GM03348 (cell line): ENCODE results near the gene PLA2G4D.

ENCODE experiments used
- DNase-seq: peaks from one replicate; pipeline ENCODE4 v3.0.0; 2012; ENCODE audit warnings: low spot score

PLA2G4D gene

GRCh38 chr15:42070976-42071350 is 23.4 kb downstream of the PLA2G4D start:
- DNase-seq: no peak

DNA sequence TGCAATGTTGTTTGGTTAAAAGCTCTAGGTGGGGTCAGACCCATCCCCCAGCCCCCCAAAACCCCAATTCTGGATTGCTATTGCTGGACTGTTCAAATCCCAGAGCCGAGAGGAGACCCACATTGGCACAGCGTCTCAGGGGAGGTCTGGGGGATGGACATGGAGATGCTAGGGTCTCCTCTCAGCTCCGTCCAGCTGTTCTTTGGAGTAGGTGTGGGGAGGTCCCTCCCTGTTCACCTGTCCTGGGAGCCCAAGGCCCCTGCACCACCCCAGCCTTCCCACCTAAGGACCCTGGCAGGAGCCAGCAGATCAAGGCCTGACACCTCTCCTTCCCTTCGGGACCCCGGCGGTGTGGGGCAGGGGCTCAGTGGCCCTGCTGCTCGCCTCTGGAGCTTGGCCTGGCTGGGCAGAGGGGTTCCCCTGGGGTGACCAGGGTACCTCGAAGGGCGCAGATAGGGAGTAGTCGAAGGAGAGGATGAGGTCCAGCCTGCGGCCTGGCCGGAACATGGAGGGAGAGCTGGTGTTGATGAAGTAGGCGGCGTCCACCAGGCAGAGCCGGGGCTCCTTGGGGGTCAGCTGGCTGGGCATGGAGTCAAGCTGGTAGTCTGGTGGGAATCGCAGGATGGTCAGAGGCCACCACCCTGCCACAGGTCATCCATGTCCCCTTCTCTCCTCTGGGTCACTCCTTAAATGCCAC is 23.9 kb downstream of the PLA2G4D start:
- no peak for DNase-seq

DNA sequence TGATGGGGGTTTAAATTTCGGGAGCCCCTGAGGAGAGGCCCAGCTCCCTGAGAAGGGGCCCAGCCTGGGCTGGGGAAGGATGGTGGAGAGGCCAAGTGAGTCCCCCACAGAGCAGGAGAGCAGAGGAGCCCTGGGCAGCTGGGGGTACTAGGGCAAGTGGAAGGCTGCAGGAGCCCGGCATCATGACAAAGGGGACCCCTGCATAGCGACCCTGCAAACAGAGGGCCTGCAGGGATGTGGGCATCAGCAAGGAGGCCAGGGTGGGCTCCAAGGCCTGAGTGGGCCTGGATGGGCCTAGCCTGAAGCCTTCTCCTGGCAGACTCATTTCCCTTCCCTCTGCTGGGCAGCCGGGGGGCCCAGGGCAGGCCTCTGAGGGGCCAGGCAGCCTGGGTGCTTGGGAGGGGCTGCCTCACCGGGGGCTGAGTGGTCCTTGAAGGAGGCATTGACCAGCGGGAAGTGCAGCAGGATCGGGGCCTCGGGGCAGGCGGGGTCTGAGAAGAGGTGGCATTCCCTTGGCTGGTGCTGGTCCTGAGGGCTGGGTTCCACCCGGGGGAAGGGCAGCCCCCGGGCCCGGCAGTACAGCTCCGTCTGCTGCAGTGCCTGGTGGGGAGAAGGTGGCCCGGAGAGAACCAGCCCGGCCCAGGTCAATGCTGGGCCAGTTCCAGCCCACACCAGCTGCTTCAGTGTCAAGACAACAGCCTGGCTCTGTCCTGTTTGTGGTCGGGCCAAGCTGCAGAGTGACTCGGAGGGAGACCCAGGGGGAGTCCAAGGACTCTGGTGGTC is 24.7 kb downstream of the PLA2G4D start:
- DNase-seq: no peak

- no peak for DNase-seq
Observed at GRCh38 chr15:42069025-42069424, 25.3 kb downstream of the PLA2G4D start.

DNA sequence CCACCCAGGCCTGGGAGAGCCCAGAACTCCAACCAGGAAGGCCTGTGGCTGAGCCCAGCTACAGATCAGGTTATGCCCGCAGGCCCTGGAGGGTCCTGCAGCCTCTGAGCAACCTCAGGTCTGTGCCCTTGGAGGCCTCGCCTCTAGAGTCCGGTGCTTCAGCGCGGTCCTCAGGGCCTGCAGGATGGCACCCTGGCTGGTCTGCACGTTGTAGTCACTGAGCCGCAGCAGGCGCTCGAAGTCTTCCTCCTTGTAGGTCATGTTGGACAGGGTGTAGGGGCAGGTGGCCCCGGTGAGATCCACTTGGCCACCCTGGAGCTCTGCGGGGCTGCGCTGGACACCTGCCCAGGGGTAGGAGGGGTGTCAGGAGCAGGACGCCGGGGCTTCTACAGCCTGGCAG is 25.8 kb downstream of the PLA2G4D start:
- no peak for DNase-seq

DNA sequence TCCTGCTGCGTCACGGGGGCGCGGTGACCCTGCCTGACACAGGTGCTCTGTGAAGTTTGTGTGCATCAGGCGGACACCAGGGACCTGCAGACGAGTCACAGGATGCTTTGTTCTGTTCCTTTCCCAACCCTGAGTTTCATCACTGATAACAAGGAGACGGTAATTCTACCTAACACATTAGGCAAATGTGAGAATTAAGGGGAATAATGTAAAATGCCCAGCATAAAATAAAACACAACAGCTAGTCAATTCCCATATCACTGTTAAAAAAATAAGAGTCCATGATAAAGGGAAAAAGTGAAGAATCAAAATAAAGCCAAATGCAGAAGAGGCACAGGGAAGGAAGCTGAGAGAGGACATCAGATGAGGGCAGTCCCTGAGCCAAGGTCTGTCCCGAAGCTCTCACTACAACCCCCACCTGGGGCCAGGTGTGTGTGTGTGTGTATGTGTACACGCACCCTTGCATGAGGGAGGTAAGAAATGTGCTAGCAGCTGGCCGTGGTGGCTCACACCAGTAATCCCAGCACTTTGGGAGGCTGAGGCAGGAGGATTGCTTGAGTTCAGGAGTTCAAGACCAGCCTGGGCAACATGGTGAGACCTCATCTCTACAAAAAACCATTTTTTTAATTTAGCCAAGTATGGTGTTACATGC is 27.5 kb downstream of the PLA2G4D start:
- DNase-seq: no peak

- DNase-seq: no peak
Observed at GRCh38 chr15:42065468-42065867, 28.9 kb downstream of the PLA2G4D start.

DNA sequence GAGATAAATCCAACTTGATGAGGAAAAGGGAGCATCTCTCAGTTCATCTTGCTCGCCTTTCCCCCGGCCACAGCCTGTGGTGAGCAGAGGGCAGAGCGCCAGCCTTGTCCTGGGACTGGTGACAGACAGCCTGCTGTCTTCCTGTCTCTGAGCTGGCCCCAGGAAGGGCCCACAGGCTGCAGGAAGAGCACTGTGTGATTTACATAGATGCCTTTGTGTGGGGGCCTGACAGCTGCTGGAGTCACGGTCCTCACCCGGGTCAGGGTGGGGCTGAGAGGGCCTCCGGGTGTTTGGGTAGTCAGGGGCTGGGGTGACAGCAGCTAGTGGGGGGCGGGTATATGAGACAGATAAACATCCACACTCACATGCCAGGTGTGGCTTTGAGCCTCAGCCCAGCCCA is 29.3 kb downstream of the PLA2G4D start:
- no peak for DNase-seq

DNA sequence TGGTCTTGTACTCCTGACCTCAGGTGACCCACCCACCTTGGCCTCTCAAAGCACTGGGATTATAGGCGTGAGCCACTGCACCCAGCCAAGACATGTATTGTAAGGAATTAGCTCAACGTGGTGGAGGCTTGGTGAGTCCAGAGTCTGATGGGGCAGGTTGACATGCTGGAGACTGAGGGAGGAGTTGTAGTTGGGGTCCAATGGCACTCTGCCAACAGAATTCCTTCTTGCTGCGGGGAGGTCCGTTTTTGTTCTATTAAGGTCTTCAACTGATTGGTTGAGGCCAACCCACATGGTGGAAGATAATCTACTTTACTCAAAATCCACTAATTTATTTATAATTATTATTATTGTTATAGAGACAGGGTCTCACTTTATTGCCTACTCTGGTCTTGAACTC is 30.1 kb downstream of the PLA2G4D start:
- no peak for DNase-seq

- no peak for DNase-seq
Observed at GRCh38 chr15:42063122-42063848, 31.1 kb downstream of the PLA2G4D start.

DNA sequence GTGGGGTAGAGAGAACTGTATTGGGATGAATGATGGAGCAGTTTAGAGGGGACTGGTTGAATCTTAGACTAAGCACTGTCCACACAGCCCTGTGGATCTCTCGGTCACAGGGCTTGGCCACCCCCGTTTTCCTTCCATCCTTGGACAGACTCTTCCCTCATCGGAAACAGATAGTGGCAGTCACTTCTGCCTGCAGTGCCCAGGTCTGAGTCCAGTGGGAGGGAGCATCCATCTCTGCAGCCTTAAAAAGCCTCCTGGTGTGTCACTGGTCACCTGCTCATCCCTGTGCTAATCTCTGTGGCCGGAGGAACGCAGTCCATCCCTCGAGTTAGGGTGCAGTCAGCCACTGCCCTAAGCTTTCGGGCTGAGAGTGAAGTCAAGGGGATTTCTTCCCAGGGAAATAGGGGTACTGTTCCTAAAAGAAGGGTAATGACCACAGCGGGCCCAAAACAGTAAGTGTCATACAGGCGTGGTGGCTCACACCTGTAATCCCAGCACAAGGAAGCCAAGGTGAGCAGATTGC is 32.0 kb downstream of the PLA2G4D start:
- DNase-seq: no peak

- no peak for DNase-seq
Observed at GRCh38 chr15:42060797-42061196, 33.6 kb downstream of the PLA2G4D start.

DNA sequence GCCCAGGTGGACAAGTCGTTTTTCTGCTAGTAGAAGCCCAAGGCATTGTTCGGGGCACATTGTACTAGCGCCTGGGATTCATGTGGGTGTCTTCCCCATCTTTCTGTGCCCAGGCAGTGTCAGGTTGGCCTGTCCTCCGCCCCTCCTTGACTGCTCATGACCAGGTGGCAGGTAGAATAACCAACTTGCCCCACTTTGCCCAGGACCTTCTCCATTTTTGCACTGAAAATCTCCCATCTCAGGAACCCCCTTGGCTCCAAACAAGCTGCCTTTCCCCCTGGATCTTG is 33.9 kb downstream of the PLA2G4D start:
- no peak for DNase-seq

DNA sequence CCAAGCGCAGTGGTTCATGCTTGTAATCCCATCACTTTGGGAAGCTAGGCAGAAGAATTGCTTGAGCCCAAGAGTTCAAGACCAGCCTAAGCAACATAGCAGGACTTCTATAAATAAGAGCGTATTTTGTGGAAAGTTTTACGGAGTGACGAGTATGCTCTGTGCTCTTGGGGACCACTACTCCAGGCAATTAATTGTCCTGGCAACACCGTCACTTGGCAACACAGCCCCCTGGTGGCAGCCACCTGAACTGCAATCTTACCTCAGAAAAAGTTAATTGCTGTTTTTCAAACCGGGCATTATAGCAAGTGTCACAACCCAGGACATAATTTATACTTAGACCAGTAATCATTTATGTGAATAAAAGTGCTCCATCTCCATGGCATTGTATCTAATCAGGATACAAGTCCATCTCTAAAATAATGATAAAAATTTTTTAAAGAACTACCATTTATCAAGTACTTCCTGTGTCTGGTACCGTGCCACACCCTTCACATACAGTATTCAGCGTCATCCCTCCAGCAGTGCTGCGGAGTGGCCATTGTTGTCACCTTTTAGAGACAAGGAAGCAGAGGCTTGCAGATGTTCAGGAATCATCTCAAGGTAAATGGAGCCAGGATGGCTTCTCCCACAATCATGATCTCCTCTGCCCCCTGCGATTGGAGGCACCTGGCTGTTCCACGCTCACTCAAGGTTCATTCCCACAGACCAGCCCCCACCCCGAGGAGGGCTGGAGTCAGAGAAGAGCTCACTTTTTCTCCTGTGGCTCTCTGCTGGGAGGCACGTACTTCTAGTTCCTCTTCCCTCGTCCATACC is 34.5 kb downstream of the PLA2G4D start:
- peak; percentile 74 for DNase-seq

GRCh38 chr15:42058791-42059190 is 35.6 kb downstream of the PLA2G4D start:
- DNase-seq: no peak

DNA sequence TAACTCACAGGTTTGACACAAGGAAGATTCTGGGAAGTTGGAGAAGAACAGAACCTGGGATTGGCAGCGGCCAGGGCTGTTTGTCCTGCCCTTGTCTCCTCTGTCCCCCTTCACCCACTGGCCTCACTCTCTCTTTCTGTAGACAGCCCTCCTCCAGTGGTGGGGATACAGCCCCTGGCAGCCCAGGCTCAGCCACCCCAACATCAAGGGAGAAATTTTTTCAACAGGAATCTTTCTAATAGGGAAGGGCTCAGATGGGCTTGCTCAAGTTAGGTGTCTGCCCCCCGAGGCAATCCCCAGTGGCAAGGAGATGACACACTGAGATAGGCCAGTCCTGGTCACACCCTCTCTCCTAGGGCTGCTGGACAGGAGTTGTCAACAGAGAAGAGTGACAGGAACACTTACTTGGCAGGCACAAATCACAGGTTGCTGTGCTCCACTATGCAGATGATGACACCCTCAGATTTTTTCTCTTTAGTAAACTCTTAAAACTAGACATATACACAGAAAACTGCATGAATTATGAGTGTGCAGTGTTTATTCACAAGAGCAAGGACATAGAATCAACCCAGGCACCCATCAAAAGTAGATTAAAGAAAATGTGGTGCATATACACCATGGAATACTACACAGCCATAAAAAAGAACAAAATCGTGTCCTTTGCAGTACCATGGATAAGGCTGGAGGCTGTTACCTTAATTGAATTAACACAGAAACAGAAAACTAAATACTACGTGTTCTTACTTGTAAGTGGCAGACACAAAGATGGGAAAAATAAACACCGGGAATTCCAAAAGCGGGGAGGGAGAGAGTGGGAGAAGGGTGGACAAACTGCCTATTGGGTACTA is 36.3 kb downstream of the PLA2G4D start:
- DNase-seq: no peak

- DNase-seq: peak; percentile 78
Observed at GRCh38 chr15:42056934-42057798, 37.2 kb downstream of the PLA2G4D start.

GRCh38 chr15:42053914-42054313 is 40.4 kb downstream of the PLA2G4D start:
- no peak for DNase-seq

DNA sequence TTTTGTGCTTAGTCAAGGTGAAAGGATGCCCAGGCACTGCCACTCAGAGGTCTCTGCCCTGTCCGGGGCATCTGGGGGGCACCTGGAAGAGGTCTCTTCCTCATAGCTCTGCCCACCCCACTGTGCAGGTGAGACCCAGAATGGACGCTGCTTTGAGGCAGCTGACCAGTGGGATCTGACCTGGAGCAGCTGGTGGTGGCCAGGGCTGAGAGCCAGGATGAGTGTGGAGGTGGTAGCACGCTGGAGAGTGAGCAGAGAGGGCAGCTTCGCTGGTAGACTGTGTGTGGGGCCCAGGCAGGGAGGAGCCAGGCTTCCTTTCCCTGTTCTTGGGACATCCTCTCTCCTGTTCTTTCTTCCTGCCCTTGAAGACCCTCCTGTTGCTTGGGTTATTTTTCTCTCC is 41.4 kb downstream of the PLA2G4D start:
- DNase-seq: no peak
